OCI-LY3 (cell line): Measurements from ENCODE around the gene TH.

ENCODE experiments used
- H2AFZ ChIP-seq: fragments of 200-600, 300-600 bp; shearing (Covaris generic); 2 replicates; pipeline ENCODE4 v1.6.0; 2014; ENCODE audit warnings: antibody characterized with exemption, low read depth, low read length
- H3K27ac ChIP-seq: fragments of 200-600, 300-600 bp; sonication (generic); 2 replicates; pipeline ENCODE4 v1.5.1; 2014; ENCODE audit warnings: mild to moderate bottlenecking, low read length, moderate library complexity, mixed read lengths
- H3K27me3 ChIP-seq: fragments of 200-600, 300-600 bp; sonication (generic); 2 replicates; pipeline ENCODE4 v1.6.1; 2014; ENCODE audit warnings: low read depth, low read length, mixed read lengths
- H3K36me3 ChIP-seq: fragments of 200-600, 300-600 bp; sonication (generic); replicated peaks from 2 replicates; pipeline ENCODE3; 2014; ENCODE audit warnings: low read depth, low read length, mixed read lengths
- H3K4me1 ChIP-seq: fragments of 300-600, 200-600 bp; sonication (generic); 2 replicates; pipeline ENCODE4 v1.6.1; 2014; ENCODE audit warnings: low read length, mixed read lengths
- H3K4me2 ChIP-seq: fragments of 200-600, 300-600 bp; sonication (generic); 2 replicates; pipeline ENCODE4 v1.6.1; 2014; ENCODE audit warnings: low read length, mixed read lengths
- H3K4me3 ChIP-seq: fragments of 300-600, 200-600 bp; sonication (generic); 2 replicates; pipeline ENCODE4 v1.5.1; 2014; ENCODE audit warnings: antibody characterized with exemption, mild to moderate bottlenecking, low read length, moderate library complexity
- H3K79me2 ChIP-seq: fragments of 300-600, 200-600 bp; shearing (Covaris generic); 2 replicates; pipeline ENCODE4 v1.6.1; 2014; ENCODE audit warnings: mild to moderate bottlenecking, low read length, mixed read lengths
- H3K9ac ChIP-seq: fragments of 300-600, 200-600 bp; shearing (Covaris generic); 2 replicates; pipeline ENCODE4 v1.6.0; 2014; ENCODE audit warnings: mild to moderate bottlenecking, low read length, moderate library complexity
- H3K9me3 ChIP-seq: fragments of 200-600, 300-600 bp; shearing (Covaris generic); 2 replicates; pipeline ENCODE4 v1.6.1; 2014; ENCODE audit warnings: low read length, mixed read lengths; ENCODE audit not compliant: insufficient read depth
- H4K20me1 ChIP-seq: fragments of 200-600, 300-600 bp; sonication (generic); 2 replicates; pipeline ENCODE4 v1.6.1; 2016; ENCODE audit warnings: low read length, mixed read lengths; ENCODE audit not compliant: insufficient read depth
- EZH2phosphoT487 ChIP-seq: fragments of 200-600 bp; shearing (Covaris generic); IDR thresholded peaks from 2 replicates; pipeline ENCODE4 v1.6.1; 2018; ENCODE audit warnings: antibody characterized with exemption, mixed run types, low read depth
- TF ChIP-seq, protein P1 (sequence below): fragments of 200-600, 300-600 bp; sonication (generic); IDR thresholded peaks from 2 replicates; pipeline ENCODE4 v1.5.1; 2014; ENCODE audit warnings: antibody characterized with exemption, low read length, low read depth

TH gene

DNA sequence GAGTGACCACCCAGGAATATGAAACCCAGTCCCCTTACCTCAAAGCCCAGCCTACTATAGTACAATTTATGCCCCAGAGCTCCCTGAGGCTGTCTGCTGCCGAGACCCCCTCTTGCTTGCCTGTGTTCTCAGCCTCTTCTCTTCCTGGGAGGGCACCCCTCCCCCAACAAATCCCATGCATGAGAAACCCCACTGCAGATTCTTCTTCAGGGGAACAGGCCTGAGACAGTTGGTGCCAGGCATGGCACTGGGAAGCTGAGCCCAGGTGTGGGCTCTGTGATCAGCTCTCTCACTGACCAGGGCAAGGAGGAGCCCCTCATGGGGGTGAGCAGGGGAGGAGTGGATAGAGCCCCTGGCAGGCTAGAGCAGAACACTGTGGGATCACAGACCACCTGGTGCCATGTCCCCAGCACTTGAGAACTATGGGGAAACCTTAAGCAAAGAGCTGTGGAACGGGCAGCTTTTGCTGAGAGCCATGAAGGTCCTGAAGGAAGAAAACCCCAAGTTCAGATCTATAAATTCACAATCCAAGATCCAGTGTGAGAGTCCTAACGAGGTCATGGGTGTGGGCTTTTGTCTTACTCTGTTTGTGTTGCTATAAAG is 46.5 kb upstream of the TH start:
- Histone ChIP-seq H3K4me3 (no peak overlapping the region), H3K9ac (no peak overlapping the region), H4K20me1 (no peaks in the 10 kb centered on the region), H3K27me3 (peaks cover 16% of the 10 kb centered on the region; the same call in 1 of the 2 replicates), H3K9me3 (no peaks in the 10 kb centered on the region), H2AFZ (no peak overlapping the region), H3K36me3 (no peaks in the 10 kb centered on the region), H3K27ac (no peak overlapping the region), H3K4me2 (no peak overlapping the region), H3K79me2 (no peaks in the 10 kb centered on the region), H3K4me1 (peaks cover 7% of the 10 kb centered on the region; the same call in 1 of the 2 replicates)
- TF ChIP-seq, protein P1, sequence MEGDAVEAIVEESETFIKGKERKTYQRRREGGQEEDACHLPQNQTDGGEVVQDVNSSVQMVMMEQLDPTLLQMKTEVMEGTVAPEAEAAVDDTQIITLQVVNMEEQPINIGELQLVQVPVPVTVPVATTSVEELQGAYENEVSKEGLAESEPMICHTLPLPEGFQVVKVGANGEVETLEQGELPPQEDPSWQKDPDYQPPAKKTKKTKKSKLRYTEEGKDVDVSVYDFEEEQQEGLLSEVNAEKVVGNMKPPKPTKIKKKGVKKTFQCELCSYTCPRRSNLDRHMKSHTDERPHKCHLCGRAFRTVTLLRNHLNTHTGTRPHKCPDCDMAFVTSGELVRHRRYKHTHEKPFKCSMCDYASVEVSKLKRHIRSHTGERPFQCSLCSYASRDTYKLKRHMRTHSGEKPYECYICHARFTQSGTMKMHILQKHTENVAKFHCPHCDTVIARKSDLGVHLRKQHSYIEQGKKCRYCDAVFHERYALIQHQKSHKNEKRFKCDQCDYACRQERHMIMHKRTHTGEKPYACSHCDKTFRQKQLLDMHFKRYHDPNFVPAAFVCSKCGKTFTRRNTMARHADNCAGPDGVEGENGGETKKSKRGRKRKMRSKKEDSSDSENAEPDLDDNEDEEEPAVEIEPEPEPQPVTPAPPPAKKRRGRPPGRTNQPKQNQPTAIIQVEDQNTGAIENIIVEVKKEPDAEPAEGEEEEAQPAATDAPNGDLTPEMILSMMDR, result no peak
- no peak for TF ChIP-seq EZH2phosphoT487

DNA sequence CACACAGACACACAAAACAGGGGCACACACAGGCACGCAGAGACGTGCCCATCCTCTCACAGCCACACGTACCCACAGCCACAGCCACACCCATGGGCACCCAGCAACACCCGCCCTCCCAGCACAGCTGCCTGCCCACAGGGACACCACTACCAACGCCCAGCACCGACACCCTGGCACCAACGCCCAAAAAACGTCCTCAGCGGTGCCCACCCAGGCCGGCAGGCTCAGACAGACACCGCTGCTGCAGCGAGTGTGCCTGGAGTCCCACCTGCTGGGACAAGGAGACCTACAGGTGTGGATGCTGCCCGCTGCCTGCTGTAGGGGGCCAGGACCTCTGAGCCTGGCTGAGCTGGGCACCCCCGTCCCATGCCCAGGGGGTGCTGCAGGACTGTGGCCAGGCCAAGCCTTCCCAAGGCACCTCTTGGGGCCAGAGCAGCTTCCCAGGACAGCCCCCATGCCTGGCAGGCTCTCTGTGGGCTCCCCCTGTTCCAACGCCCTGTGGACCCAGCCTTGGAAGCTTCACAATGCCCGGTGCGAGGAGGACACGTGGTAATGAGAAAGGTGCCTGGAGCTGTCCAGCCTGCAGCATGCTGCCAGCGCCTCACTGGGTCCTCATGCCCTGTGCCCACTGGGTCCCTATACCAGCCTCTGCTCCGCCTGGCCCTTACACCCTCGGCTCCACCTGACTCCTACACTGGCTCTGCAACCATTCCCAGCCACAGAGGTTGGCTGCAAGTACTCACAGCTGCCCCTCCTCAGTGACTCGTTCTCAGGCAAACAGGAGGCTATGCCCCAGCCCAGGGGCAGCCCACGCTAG is 45.8 kb upstream of the TH start:
- no peak overlapping the region for H3K27ac ChIP-seq
- TF ChIP-seq EZH2phosphoT487, result no peak
- TF ChIP-seq, protein P1, result no peak
- H3K9me3 ChIP-seq, result no peaks in the 10 kb centered on the region
- no peak overlapping the region for H3K9ac ChIP-seq
- H2AFZ ChIP-seq, result no peak overlapping the region
- no peaks in the 10 kb centered on the region for H3K36me3 ChIP-seq
- H4K20me1 ChIP-seq, result no peaks in the 10 kb centered on the region
- no peak overlapping the region for H3K4me2 ChIP-seq
- peaks cover 7% of the 10 kb centered on the region; the same call in 1 of the 2 replicates for H3K4me1 ChIP-seq
- H3K79me2 ChIP-seq, result no peaks in the 10 kb centered on the region
- peaks cover 10% of the 10 kb centered on the region; the same call in 1 of the 2 replicates for H3K27me3 ChIP-seq
- H3K4me3 ChIP-seq, result no peak overlapping the region

DNA sequence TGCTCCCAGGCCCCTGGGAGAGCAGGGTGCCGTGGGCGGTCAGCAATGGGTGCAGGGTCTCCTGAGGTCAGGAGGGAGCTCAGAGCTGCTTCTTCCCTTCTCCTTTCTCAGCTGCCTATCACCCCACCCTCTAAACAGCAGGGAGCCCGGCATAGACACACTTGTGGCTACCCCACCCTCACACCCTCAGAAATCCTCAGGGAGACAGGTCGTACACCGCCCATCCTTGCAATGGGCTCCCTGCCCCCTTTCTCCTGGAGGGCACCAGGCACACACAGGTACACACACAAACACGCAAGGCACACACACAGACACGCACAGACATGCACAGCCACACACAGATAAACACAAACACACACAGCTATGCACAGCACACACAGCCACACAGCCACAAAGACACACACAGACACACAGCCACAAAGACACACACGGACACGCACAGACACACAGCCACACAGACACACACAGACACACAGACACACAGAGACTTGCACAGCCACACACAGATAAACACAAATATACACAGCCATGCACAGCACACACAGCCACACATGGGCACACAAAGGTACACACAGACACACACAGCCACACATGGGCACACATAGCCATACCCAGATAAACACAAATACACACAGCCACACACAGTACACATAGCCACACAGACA is 44.9 kb upstream of the TH start:
- Histone ChIP-seq H3K4me1 (peaks cover 7% of the 10 kb centered on the region; the same call in 1 of the 2 replicates), H3K36me3 (no peaks in the 10 kb centered on the region), H2AFZ (no peak overlapping the region), H3K4me3 (no peak overlapping the region), H4K20me1 (no peaks in the 10 kb centered on the region), H3K27me3 (0 out of 2 replicates have a peak, but pooled peaks cover 3% of the 10 kb centered on the region), H3K9ac (no peak overlapping the region), H3K9me3 (no peaks in the 10 kb centered on the region), H3K27ac (no peak overlapping the region), H3K4me2 (no peak overlapping the region), H3K79me2 (no peaks in the 10 kb centered on the region)
- TF ChIP-seq, protein P1, result no peak
- TF ChIP-seq EZH2phosphoT487, result no peak
